CD4-positive, alpha-beta T cell (primary cell): ENCODE measurements around the gene NRXN3. TPM values are rescaled to one million over a fixed set of nuclear protein-coding genes. Genes with fewer than 3 reads are reported as not detected.

ENCODE experiments used
- ATAC-seq: fragments of 200-7000 bp; cut with Tn5 transposase; one replicate; pipeline ENCODE4 v1.10.0; 2022; ENCODE audit warnings: mild to moderate bottlenecking; ENCODE audit not compliant: poor library complexity
- CTCF ChIA-PET: fragments of 350-600 bp; sonication (Branson Sonifier 250); formaldehyde crosslinking; loops from one replicate; lab custom pipeline; 2021; ENCODE audit warnings: antibody characterized with exemption, inconsistent platforms; lab: Charles Lee
- POLR2A ChIA-PET: fragments of 350-600 bp; sonication (Branson Sonifier 250); formaldehyde crosslinking; loops from one replicate; lab custom pipeline; 2021; ENCODE audit warnings: antibody characterized with exemption, inconsistent platforms; lab: Charles Lee
- DNase-seq, 14 experiments: peaks; one replicate each; pipeline ENCODE4 v3.0.0-alpha.2; 2013 to 2020; ENCODE audit warnings: mixed read lengths in 2 of 14
- H3K27ac ChIP-seq, 2 donors: one replicate each; pipeline versions ENCODE4 v1.5.1 to v1.7.0; 2013; ENCODE audit warnings: low read length in 2 of 2, low read depth in 1 of 2, mild to moderate bottlenecking in 1 of 2
- H3K27me3 ChIP-seq, 2 experiments: 1 replicate in 1 of 2; 2 replicates in 1 of 2; pipeline versions ENCODE4 v1.6.1 to v1.7.0; 2013; ENCODE audit warnings: low read length in 2 of 2, control low read depth in 1 of 2, mild to moderate bottlenecking in 1 of 2, moderate library complexity in 1 of 2; ENCODE audit not compliant: insufficient read depth in 2 of 2, control insufficient read depth in 1 of 2
- H3K36me3 ChIP-seq: one replicate; pipeline ENCODE4 v1.6.1; 2013; ENCODE audit warnings: low read length, control low read depth; ENCODE audit not compliant: insufficient read depth
- H3K4me1 ChIP-seq: one replicate; pipeline ENCODE4 v1.6.1; 2013; ENCODE audit warnings: low read length, control low read depth; ENCODE audit not compliant: insufficient read depth
- H3K4me3 ChIP-seq: one replicate; pipeline ENCODE4 v1.5.1; 2013; ENCODE audit warnings: mild to moderate bottlenecking, low read length, moderate library complexity
- H3K9me3 ChIP-seq, 2 experiments: 1 replicate in 1 of 2; 2 replicates in 1 of 2; pipeline versions ENCODE4 v1.6.1 to v1.7.0; 2013; ENCODE audit warnings: low read length in 2 of 2, mild to moderate bottlenecking in 2 of 2, control low read depth in 1 of 2, moderate library complexity in 1 of 2; ENCODE audit not compliant: control insufficient read depth in 1 of 2, insufficient read depth in 1 of 2
- H3K27ac Mint-ChIP-seq: one replicate; pipeline ENCODE4 v1.8.0; 2020; ENCODE audit warnings: mixed read lengths
- H3K27me3 Mint-ChIP-seq: one replicate; pipeline ENCODE4 v1.8.0; 2021; ENCODE audit warnings: mixed read lengths
- H3K36me3 Mint-ChIP-seq: one replicate; pipeline ENCODE4 v1.8.0; 2021; ENCODE audit warnings: low read depth, mixed read lengths
- H3K4me1 Mint-ChIP-seq: one replicate; pipeline ENCODE4 v1.8.0; 2021; ENCODE audit warnings: low read depth, mixed read lengths
- H3K4me3 Mint-ChIP-seq: one replicate; pipeline ENCODE4 v1.8.0; 2020; ENCODE audit warnings: mild to moderate bottlenecking, mixed read lengths
- H3K9me3 Mint-ChIP-seq: one replicate; pipeline ENCODE4 v1.8.0; 2020; ENCODE audit warnings: mixed read lengths
- CTCF ChIP-seq: fragments of 200-600 bp; IDR thresholded peaks from one replicate; pipeline ENCODE4 v1.8.0; 2022; ENCODE audit warnings: antibody characterized with exemption, mild to moderate bottlenecking
- intact Hi-C, 2 experiments: fragments of 100-400 bp; cut with DNase I in 1 of 2; cut with micrococcal nuclease in 1 of 2; formaldehyde crosslinking; loops; one replicate each; pipeline versions ENCODE4 v1.15.1 to v1.9.0; 2023 to 2025; cut with DNase I, micrococcal nuclease
- total RNA-seq, 174 experiments: library from RNA in 2 of 174; stranded (reverse) in 2 of 174; gene quantifications; one replicate each; pipeline ENCODE4 v1.2.3 and lab custom pipeline; 2021 to 2026

NRXN3 gene
- total RNA-seq, 2 experiments from 2014 or later, result not detected

DNA sequence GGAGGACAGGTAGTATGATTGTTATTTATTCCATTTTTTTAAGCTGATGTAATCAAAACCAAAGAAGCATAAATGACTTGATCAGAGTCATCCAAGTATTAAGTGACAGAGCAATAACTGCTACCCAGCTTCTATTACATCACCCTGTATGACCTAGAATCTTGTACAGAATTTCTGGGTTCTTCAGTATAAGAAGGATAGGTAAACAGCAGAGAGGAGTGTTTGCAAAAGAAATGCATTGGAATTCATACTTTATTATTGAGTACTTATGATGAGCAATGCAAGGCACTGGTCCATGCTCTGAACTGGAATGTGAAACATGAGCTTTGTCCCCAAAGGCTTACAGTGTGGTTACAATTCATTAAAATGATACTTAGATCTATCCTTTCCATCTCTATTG, 1124.3 kb downstream of the NRXN3 start:
- Histone ChIP-seq H3K27ac (no peak overlapping the region), H3K9me3 (no peaks in the 10 kb centered on the region), H3K27me3 (no peaks in the 10 kb centered on the region), H3K36me3 (no peaks in the 10 kb centered on the region), H3K4me1 (no peaks in the 10 kb centered on the region), H3K4me3 (no peak overlapping the region)
- H3K9me3 Mint-ChIP-seq, result peaks cover 3% of the 10 kb centered on the region
- H3K27ac Mint-ChIP-seq, result no peak overlapping the region
- DNase-seq (no peak), ATAC-seq (no peak)
- POLR2A ChIA-PET, result no interaction called here
- no peak overlapping the region for H3K4me3 Mint-ChIP-seq
- H3K27me3 Mint-ChIP-seq, result no peaks in the 10 kb centered on the region
- H3K36me3 Mint-ChIP-seq, result no peaks in the 10 kb centered on the region
- CTCF ChIA-PET, result no interaction called here
- no peak for TF ChIP-seq CTCF
- intact Hi-C loops, result no loop called here
- no peaks in the 10 kb centered on the region for H3K4me1 Mint-ChIP-seq

DNA sequence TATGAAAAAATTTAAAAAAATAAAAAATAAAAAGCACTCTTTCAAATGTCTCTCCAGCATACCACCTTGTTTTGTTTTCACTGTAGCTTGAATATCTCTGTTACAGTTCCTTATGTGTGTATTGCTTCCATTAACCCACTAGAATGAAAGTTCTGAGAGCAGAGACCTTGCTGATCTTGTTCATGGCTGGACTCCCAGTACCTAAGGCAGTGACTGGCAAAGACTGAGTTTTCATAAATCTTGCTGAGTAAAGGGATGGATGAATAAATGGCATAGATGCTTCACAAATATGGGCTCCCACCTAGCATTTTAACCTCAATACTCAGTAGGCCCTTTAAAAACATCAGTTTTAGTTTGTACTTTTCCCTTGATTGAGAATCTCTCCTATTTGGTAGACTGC, 1125.2 kb downstream of the NRXN3 start:
- POLR2A ChIA-PET, result no interaction called here

DNA sequence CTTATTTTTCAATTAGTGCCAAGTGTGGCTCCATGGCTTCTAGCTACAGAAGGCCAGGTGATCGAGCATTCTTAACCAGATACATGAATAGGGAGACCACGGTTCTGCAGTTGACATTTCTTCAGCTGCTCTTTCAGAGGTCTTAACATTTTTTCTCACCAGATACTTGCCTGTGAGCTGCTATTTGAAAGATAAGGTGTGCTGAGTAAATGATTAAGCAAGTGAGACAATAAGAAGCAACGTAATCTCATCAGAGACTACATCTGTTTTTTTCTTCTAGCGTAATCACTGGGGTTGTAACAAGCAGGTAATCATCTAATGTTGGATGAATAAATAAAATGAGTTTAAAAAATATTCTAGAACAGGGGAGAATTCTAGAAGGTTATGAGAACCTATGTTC, 1128.2 kb downstream of the NRXN3 start:
- Mint-ChIP-seq H3K9me3 (peaks cover 3% of the 10 kb centered on the region), H3K36me3 (no peaks in the 10 kb centered on the region), H3K4me3 (no peak overlapping the region), H3K27ac (no peak overlapping the region), H3K4me1 (no peaks in the 10 kb centered on the region), H3K27me3 (no peaks in the 10 kb centered on the region)
- intact Hi-C loops, result no loop called here
- H3K4me1 ChIP-seq, result no peaks in the 10 kb centered on the region
- no peaks in the 10 kb centered on the region for H3K9me3 ChIP-seq
- no peak overlapping the region for H3K27ac ChIP-seq
- H3K27me3 ChIP-seq, result no peaks in the 10 kb centered on the region
- no peak overlapping the region for H3K4me3 ChIP-seq
- no peak for DNase-seq
- H3K36me3 ChIP-seq, result no peaks in the 10 kb centered on the region
- TF ChIP-seq CTCF, result no peak
- POLR2A ChIA-PET, result no interaction called here
- no peak for ATAC-seq
- CTCF ChIA-PET, result no interaction called here

More for the DNA sequence above, 1125.2 kb downstream of the NRXN3 start:
- H3K4me3 ChIP-seq, result no peak overlapping the region
- Mint-ChIP-seq H3K27me3 (no peaks in the 10 kb centered on the region), H3K27ac (no peak overlapping the region), H3K4me3 (no peak overlapping the region), H3K4me1 (no peaks in the 10 kb centered on the region), H3K36me3 (no peaks in the 10 kb centered on the region), H3K9me3 (peaks cover 3% of the 10 kb centered on the region)
- no peak for TF ChIP-seq CTCF
- DNase-seq (no peak), ATAC-seq (no peak)
- no peaks in the 10 kb centered on the region for H3K4me1 ChIP-seq
- H3K36me3 ChIP-seq, result no peaks in the 10 kb centered on the region
- no peaks in the 10 kb centered on the region for H3K27me3 ChIP-seq
- intact Hi-C loops, result no loop called here
- CTCF ChIA-PET, result no interaction called here
- H3K27ac ChIP-seq, result no peak overlapping the region
- no peaks in the 10 kb centered on the region for H3K9me3 ChIP-seq
